IMR-90 (cell line): ENCODE measurements around the gene TGM2. TPM values are rescaled to one million over a fixed set of nuclear protein-coding genes. Genes with fewer than 3 reads are reported as not detected.

Source experiments
- ATAC-seq: fragments of 200-7000 bp; cut with Tn5 transposase; 2 replicates; pipeline ENCODE4 v1.9.1; 2020; ENCODE audit warnings: low read depth, mild to moderate bottlenecking, moderate library complexity
- BruUV-seq: library from RNA; stranded (reverse); fragments of 400-500 nt; replicated peaks from 2 replicates; lab custom pipeline; 2021; lab: Mats Ljungman, UMichigan
- CTCF ChIA-PET: fragments of 300-600 bp; formaldehyde crosslinking; extraction: SDS; loops from one replicate; lab custom pipeline; 2021; ENCODE audit warnings: antibody characterized with exemption; lab: Yijun Ruan, JAX
- POLR2A ChIA-PET: fragments of 300-600 bp; sonication (Branson Sonifier 250); formaldehyde crosslinking; loops from one replicate; lab custom pipeline; 2022; ENCODE audit warnings: antibody characterized with exemption; ENCODE audit not compliant: unreplicated experiment; lab: Charles Lee
- DNase-seq: peaks from one replicate; pipeline ENCODE4 v3.0.0; 2013
- H2AFZ ChIP-seq: replicated peaks from 2 replicates; pipeline ENCODE3; 2013; ENCODE audit warnings: low read length, mild to moderate bottlenecking; ENCODE audit not compliant: poor library complexity
- H2AK5ac ChIP-seq: 2 replicates; pipeline ENCODE4 v1.6.1; 2013; ENCODE audit warnings: low read depth, low read length, inconsistent platforms
- H2AK9ac ChIP-seq: replicated peaks from 2 replicates; pipeline ENCODE3; 2013; ENCODE audit warnings: mild to moderate bottlenecking, low read depth, low read length, moderate library complexity; ENCODE audit not compliant: poor library complexity
- H2BK120ac ChIP-seq: 2 replicates; pipeline ENCODE4 v1.6.1; 2013; ENCODE audit warnings: low read depth, low read length, inconsistent platforms
- H2BK15ac ChIP-seq: 3 replicates; pipeline ENCODE4 v1.6.1; 2013; ENCODE audit warnings: low read depth, low read length, inconsistent platforms
- H2BK20ac ChIP-seq: 2 replicates; pipeline ENCODE4 v1.6.1; 2013; ENCODE audit warnings: low read depth, mild to moderate bottlenecking, inconsistent platforms, low read length, moderate library complexity
- H2BK5ac ChIP-seq: 2 replicates; pipeline ENCODE4 v1.6.1; 2013; ENCODE audit warnings: mild to moderate bottlenecking, low read depth, low read length, inconsistent platforms; ENCODE audit not compliant: poor library complexity, severe bottlenecking
- H3K14ac ChIP-seq: replicated peaks from 2 replicates; pipeline ENCODE4 v1.6.1; 2013; ENCODE audit warnings: low read depth, low read length, inconsistent platforms
- H3K18ac ChIP-seq: 2 replicates; pipeline ENCODE4 v1.6.1; 2013; ENCODE audit warnings: low read depth, low read length, control low read depth
- H3K23ac ChIP-seq: 2 replicates; pipeline ENCODE4 v1.6.1; 2013; ENCODE audit warnings: low read depth, low read length, inconsistent platforms
- H3K27ac ChIP-seq: 2 replicates; pipeline ENCODE4 v1.5.1; 2013; ENCODE audit warnings: mild to moderate bottlenecking, control low read depth, low read length; ENCODE audit not compliant: insufficient read depth
- H3K27me3 ChIP-seq: 2 replicates; pipeline ENCODE4 v1.6.1; 2013; ENCODE audit warnings: low read length; ENCODE audit not compliant: control insufficient read depth, insufficient read depth
- H3K36me3 ChIP-seq: 2 replicates; pipeline ENCODE4 v1.6.1; 2013; ENCODE audit warnings: low read length, mixed read lengths; ENCODE audit not compliant: control insufficient read depth, insufficient read depth
- H3K4ac ChIP-seq: 2 replicates; pipeline ENCODE4 v1.6.1; 2013; ENCODE audit warnings: low read depth, low read length, inconsistent platforms
- H3K4me1 ChIP-seq: 2 replicates; pipeline ENCODE4 v1.6.1; 2013; ENCODE audit warnings: low read length, mixed read lengths; ENCODE audit not compliant: control insufficient read depth, insufficient read depth
- H3K4me2 ChIP-seq: 2 replicates; pipeline ENCODE4 v1.6.1; 2013; ENCODE audit warnings: low read depth, mild to moderate bottlenecking, control low read depth, low read length, moderate library complexity
- H3K4me3 ChIP-seq: 2 replicates; pipeline ENCODE4 v1.5.1; 2013; ENCODE audit warnings: low read depth, mild to moderate bottlenecking, control low read depth, low read length, moderate library complexity; ENCODE audit not compliant: insufficient read depth
- H3K56ac ChIP-seq: 2 replicates; pipeline ENCODE4 v1.6.1; 2013; ENCODE audit warnings: low read length, inconsistent platforms; ENCODE audit not compliant: insufficient read depth; ENCODE audit errors: extremely low read depth
- H3K79me1 ChIP-seq, 2 experiments: 2 replicates each; pipeline ENCODE4 v1.6.1; 2013; ENCODE audit warnings: low read length in 2 of 2, inconsistent platforms in 1 of 2, low read depth in 1 of 2
- H3K9ac ChIP-seq: 2 replicates; pipeline ENCODE4 v1.6.1; 2013; ENCODE audit warnings: low read depth, low read length, control low read depth
- H3K9me1 ChIP-seq: 2 replicates; pipeline ENCODE4 v1.6.1; 2013; ENCODE audit warnings: low read length, inconsistent platforms; ENCODE audit not compliant: insufficient read depth
- H3K9me3 ChIP-seq: 2 replicates; pipeline ENCODE4 v1.6.1; 2013; ENCODE audit warnings: low read length; ENCODE audit not compliant: control insufficient read depth, insufficient read depth
- H4K20me1 ChIP-seq: 2 replicates; pipeline ENCODE4 v1.6.1; 2013; ENCODE audit warnings: low read length, inconsistent platforms; ENCODE audit not compliant: insufficient read depth
- H4K5ac ChIP-seq: 2 replicates; pipeline ENCODE4 v1.6.1; 2013; ENCODE audit warnings: mild to moderate bottlenecking, low read depth, low read length, control low read depth
- H4K8ac ChIP-seq, 2 experiments: 2 replicates each; pipeline ENCODE4 v1.6.1; 2013; ENCODE audit warnings: low read depth in 2 of 2, low read length in 2 of 2, control low read depth in 1 of 2, inconsistent platforms in 1 of 2
- H4K91ac ChIP-seq: 2 replicates; pipeline ENCODE4 v1.6.1; 2013; ENCODE audit warnings: low read depth, low read length, inconsistent platforms; ENCODE audit not compliant: insufficient read depth
- BHLHE40 ChIP-seq: fragments of 150-350 bp; IDR thresholded peaks from 2 replicates; pipeline ENCODE4 v1.6.1; 2016; ENCODE audit warnings: mild to moderate bottlenecking, low read depth, low read length
- CEBPB ChIP-seq: IDR thresholded peaks from 2 replicates; pipeline ENCODE4 v1.6.1; 2012; ENCODE audit warnings: low read depth, low read length, improper control_type of control experiment
- CHD1 ChIP-seq: IDR thresholded peaks from 2 replicates; pipeline ENCODE4 v1.6.1; 2012; ENCODE audit warnings: low read depth, low read length, improper control_type of control experiment
- CTCF ChIP-seq: conservative IDR thresholded peaks from 2 replicates; pipeline ENCODE4 v1.5.1; 2012; ENCODE audit warnings: mild to moderate bottlenecking, low read depth, low read length, improper control_type of control experiment
- ELK1 ChIP-seq: fragments of 150-350 bp; IDR thresholded peaks from 2 replicates; pipeline ENCODE4 v1.6.1; 2016; ENCODE audit warnings: low read depth, mild to moderate bottlenecking, low read length, moderate library complexity, borderline replicate concordance
- FOS ChIP-seq: fragments of 150-350 bp; IDR thresholded peaks from 2 replicates; pipeline ENCODE4 v1.6.1; 2016; ENCODE audit warnings: low read depth, low read length
- MAFK ChIP-seq: IDR thresholded peaks from 2 replicates; pipeline ENCODE4 v1.6.1; 2012; ENCODE audit warnings: low read depth, low read length, improper control_type of control experiment
- MAZ ChIP-seq: IDR thresholded peaks from 2 replicates; pipeline ENCODE4 v1.6.1; 2012; ENCODE audit warnings: low read depth, mild to moderate bottlenecking, low read length, improper control_type of control experiment, moderate library complexity, borderline replicate concordance
- MXI1 ChIP-seq: IDR thresholded peaks from 2 replicates; pipeline ENCODE4 v1.6.1; 2012; ENCODE audit warnings: low read depth, mild to moderate bottlenecking, low read length, moderate library complexity, borderline replicate concordance
- NFE2L2 ChIP-seq: fragments of 150-350 bp; IDR thresholded peaks from 2 replicates; pipeline ENCODE4 v1.6.1; 2016; ENCODE audit warnings: low read depth, mild to moderate bottlenecking, low read length
- POLR2A ChIP-seq: IDR thresholded peaks from 2 replicates; pipeline ENCODE4 v1.6.1; 2012; ENCODE audit warnings: mild to moderate bottlenecking, low read depth, low read length
- RAD21 ChIP-seq: IDR thresholded peaks from 2 replicates; pipeline ENCODE4 v1.6.1; 2012; ENCODE audit warnings: low read length, improper control_type of control experiment
- RCOR1 ChIP-seq: IDR thresholded peaks from 2 replicates; pipeline ENCODE4 v1.6.1; 2012; ENCODE audit warnings: mild to moderate bottlenecking, low read length, improper control_type of control experiment; ENCODE audit not compliant: insufficient replicate concordance
- RFX5 ChIP-seq: IDR thresholded peaks from 2 replicates; pipeline ENCODE4 v1.8.0; 2012; ENCODE audit warnings: low read depth, mild to moderate bottlenecking, low read length, moderate library complexity
- SMC3 ChIP-seq: fragments of 150-350 bp; IDR thresholded peaks from 2 replicates; pipeline ENCODE4 v1.6.1; 2016; ENCODE audit warnings: low read depth, mild to moderate bottlenecking, antibody characterized with exemption, low read length, moderate library complexity
- WGBS, 2 experiments: methylation state at CpG; one replicate each; pipeline versions ENCODE4 v1.1.5 to v1.1.7; 2013; ENCODE audit warnings: missing lambda C conversion rate in 2 of 2; ENCODE audit not compliant: insufficient read length in 1 of 2; ENCODE audit errors: extremely low coverage in 2 of 2; 5-methylcytosine and 5-hydroxymethylcytosine counted together
- dilution Hi-C: fragments of 300-500 bp; cut with HindIII; formaldehyde crosslinking; loops from one replicate; pipeline ENCODE4 v1.14.3; 2018; ENCODE audit warnings: low sequenced_read_pairs; ENCODE audit not compliant: unreplicated experiment
- in situ Hi-C: fragments of 300-500 bp; cut with MboI; formaldehyde crosslinking; loops from 3 replicates; pipeline ENCODE4 v1.14.3; 2019; ENCODE audit warnings: low sequenced_read_pairs, inconsistent platforms, mixed read lengths
- intact Hi-C: fragments of 100-400 bp; cut with micrococcal nuclease; formaldehyde crosslinking; loops from 2 replicates; pipeline ENCODE4 v1.10.0; 2022
- polyA plus RNA-seq, 3 experiments: library from polyadenylated mRNA; depleted of rRNA; stranded (reverse); fragments of >200 nt; gene quantifications; 2 replicates each; pipeline ENCODE4 v1.2.3, GENCODE V29; 2012; ENCODE audit warnings: low replicate concordance in 1 of 3
- total RNA-seq: library from RNA; depleted of rRNA; stranded (reverse); fragments of >200 nt; gene quantifications from 2 replicates; pipeline ENCODE4 v1.2.3, GENCODE V29; 2012
- TF ChIP-seq, protein P1 (sequence below): fragments of 150-350 bp; IDR thresholded peaks from 2 replicates; pipeline ENCODE4 v1.6.1; 2017; ENCODE audit warnings: mild to moderate bottlenecking, antibody characterized with exemption, low read length, low read depth

TGM2 gene
- total and polyA plus RNA-seq, 2 of the 4 experiments (the other 2 are of a cell fraction), result 239 to 268 TPM

DNA sequence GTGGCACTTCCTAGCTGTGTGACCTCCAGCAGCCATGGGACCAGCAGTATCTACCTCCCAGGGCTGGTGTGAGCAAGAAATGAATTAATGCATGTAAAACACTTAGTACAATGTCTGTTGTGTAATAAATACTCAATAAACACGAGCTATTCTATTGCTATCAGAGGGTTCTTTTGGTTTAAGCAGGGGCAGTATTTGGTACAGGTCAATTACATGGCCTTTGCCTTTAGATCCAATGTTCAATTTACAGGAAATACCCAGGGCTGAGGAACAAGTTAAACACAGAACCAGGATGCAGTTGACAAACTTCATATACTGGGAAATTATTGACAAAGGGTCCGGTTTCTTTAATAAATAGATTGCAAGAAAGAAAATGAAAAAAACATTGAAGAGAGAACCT lies 2.9 kb downstream of the TGM2 start:
- ATAC-seq (no peak), DNase-seq (no peak)
- dilution Hi-C loops (no loop called here), in situ Hi-C loops (no loop called here), intact Hi-C loops (no loop called here)
- Histone ChIP-seq H2BK15ac (no peak overlapping the region), H3K27me3 (no peaks in the 10 kb centered on the region), H3K4ac (no peak overlapping the region; the same call in 1 of the 2 replicates), H3K56ac (no peak overlapping the region), H3K36me3 (peaks cover 33% of the 10 kb centered on the region), H4K91ac (no peak overlapping the region), H3K9me3 (no peaks in the 10 kb centered on the region), H4K20me1 (no peaks in the 10 kb centered on the region; the same call in 1 of the 2 replicates), H4K5ac (no peak overlapping the region), H3K4me1 (peaks cover 39% of the 10 kb centered on the region), H3K79me1 (peaks cover 29 to 86% of the 10 kb centered on the region in 2 experiments), H3K27ac (no peak overlapping the region), H3K18ac (no peak overlapping the region), H2BK5ac (no peak overlapping the region), H2BK20ac (no peak overlapping the region), H3K14ac (no peak overlapping the region), H2AK9ac (no peak overlapping the region), H2AFZ (no peak overlapping the region), H3K23ac (peak overlapping the region; percentile 56; the same call in 1 of the 2 replicates), H3K9me1 (peaks cover 28% of the 10 kb centered on the region), H2AK5ac (peak overlapping the region; percentile 23; the same call in 1 of the 2 replicates), H4K8ac (no peak overlapping the region), H3K4me3 (no peak overlapping the region), H2BK120ac (no peak overlapping the region), H3K9ac (no peak overlapping the region), H3K4me2 (no peak overlapping the region)
- WGBS, 2 experiments, result no CpG with 5 or more reads among the region's 2 CpGs
- BruUV-seq, result no TSS peak
- ChIA-PET POLR2A (no interaction called here), CTCF (no interaction called here)
- TF ChIP-seq SMC3, result no peak
- no peak for TF ChIP-seq NFE2L2
- TF ChIP-seq BHLHE40, result no peak
- TF ChIP-seq RCOR1, result no peak
- no peak for TF ChIP-seq MAZ
- no peak for TF ChIP-seq MXI1
- TF ChIP-seq, protein P1, sequence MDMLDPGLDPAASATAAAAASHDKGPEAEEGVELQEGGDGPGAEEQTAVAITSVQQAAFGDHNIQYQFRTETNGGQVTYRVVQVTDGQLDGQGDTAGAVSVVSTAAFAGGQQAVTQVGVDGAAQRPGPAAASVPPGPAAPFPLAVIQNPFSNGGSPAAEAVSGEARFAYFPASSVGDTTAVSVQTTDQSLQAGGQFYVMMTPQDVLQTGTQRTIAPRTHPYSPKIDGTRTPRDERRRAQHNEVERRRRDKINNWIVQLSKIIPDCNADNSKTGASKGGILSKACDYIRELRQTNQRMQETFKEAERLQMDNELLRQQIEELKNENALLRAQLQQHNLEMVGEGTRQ, result no peak
- TF ChIP-seq CTCF, result no peak
- no peak for TF ChIP-seq FOS
- TF ChIP-seq ELK1, result no peak
- no peak for TF ChIP-seq MAFK
- TF ChIP-seq CEBPB, result no peak
- TF ChIP-seq POLR2A, result no peak
- TF ChIP-seq RAD21, result no peak
- no peak for TF ChIP-seq RFX5
- TF ChIP-seq CHD1, result no peak
